ENCODE measurements around the gene NBAS.

The NBAS gene

GRCh38 chr2:15224641-15225040 lies 336.5 kb downstream of the NBAS start (continued):
- no peak for TF ChIP-seq ZBTB7A (tag by site-specific recombination; IDR thresholded peaks at IDR 0.05; ENCODE audit: low read depth)

GRCh38 chr2:15223887-15224286 lies 337.2 kb downstream of the NBAS start:
- Histone ChIP-seq H3K4me3 (ENCODE audit: low read depth, low read length) (no peak overlapping the region), H3K27ac (ENCODE audit: extremely low read depth, low read depth, low read length) (no peak overlapping the region), H3K9me3 (ENCODE audit: control insufficient read depth, insufficient read depth, low read depth, low read length) (no peaks in the 10 kb centered on the region; the same call in 1 of the 2 replicates), H3K36me3 (ENCODE audit: control insufficient read depth in 2 of 2, insufficient read depth in 1 of 2, low read length in 2 of 2) (no peaks in the 10 kb centered on the region), H3K4me1 (ENCODE audit: control insufficient read depth, insufficient read depth, low read length) (no peaks in the 10 kb centered on the region)
- TF ChIP-seq ZBTB48 (tag by site-specific recombination; IDR thresholded peaks at IDR 0.05), result no peak
- no peak for TF ChIP-seq ZBTB10 (tag by site-specific recombination; IDR thresholded peaks at IDR 0.05)
- no peak for TF ChIP-seq GFI1B (tag by site-specific recombination; IDR thresholded peaks at IDR 0.05)
- TF ChIP-seq MYNN (tag by site-specific recombination; IDR thresholded peaks at IDR 0.05; ENCODE audit: borderline replicate concordance), result no peak
- no peak for TF ChIP-seq ZNF692 (tag by site-specific recombination; IDR thresholded peaks at IDR 0.05)
- TF ChIP-seq ZNF184 (tag by site-specific recombination; IDR thresholded peaks at IDR 0.05), result no peak
- TF ChIP-seq ZNF521 (tag by site-specific recombination; IDR thresholded peaks at IDR 0.05), result no peak
- TF ChIP-seq ZNF302 (tag by site-specific recombination; IDR thresholded peaks at IDR 0.05; ENCODE audit: low read depth), result no peak
- TF ChIP-seq ZNF169 (tag by site-specific recombination; IDR thresholded peaks at IDR 0.05), result no peak
- TF ChIP-seq ZNF776 (tag by site-specific recombination; IDR thresholded peaks at IDR 0.05; ENCODE audit: borderline replicate concordance), result no peak
- TF ChIP-seq ZNF510 (tag by site-specific recombination; IDR thresholded peaks at IDR 0.05; ENCODE audit: insufficient replicate concordance), result no peak
- no peak for TF ChIP-seq ZNF580 (tag by site-specific recombination; IDR thresholded peaks at IDR 0.05)
- no peak for TF ChIP-seq ZNF433 (tag by site-specific recombination; IDR thresholded peaks at IDR 0.05; ENCODE audit: low read depth)
- TF ChIP-seq HOXC10 (CRISPR knock-in tag; IDR thresholded peaks at IDR 0.05), result no peak
- ChIA-PET POLR2A (no interaction called here), CTCF (no interaction called here)

- ChIA-PET CTCF (interaction anchor here (0.6 to 1.8 kb wide), 3 partner anchors 63 to 324 kb away, joined by 5 to 8 read pairs (median 6); no protein-coding TSS in a partner anchor), POLR2A (no interaction called here)
- TF ChIP-seq ZNF140 (tag by site-specific recombination; IDR thresholded peaks at IDR 0.05) (no peak), ZFP37 (tag by site-specific recombination; IDR thresholded peaks at IDR 0.05) (no peak), ZNF274 (IDR thresholded peaks at IDR 0.05; ENCODE audit: low read length) (no peak), ZNF274 (tag by site-specific recombination; IDR thresholded peaks at IDR 0.05; ENCODE audit: borderline replicate concordance) (no peak), ZNF391 (tag by site-specific recombination; IDR thresholded peaks at IDR 0.05; ENCODE audit: borderline replicate concordance, low read depth) (no peak), ZNF530 (tag by site-specific recombination; IDR thresholded peaks at IDR 0.05; ENCODE audit: low read depth) (no peak), ZNF449 (tag by site-specific recombination; IDR thresholded peaks at IDR 0.05) (no peak)
Measured at GRCh38 chr2:15222856-15223255, 338.3 kb downstream of the NBAS start.

More at GRCh38 chr2:15222856-15223255, 338.3 kb downstream of the NBAS start:
- Histone ChIP-seq H3K4me1 (ENCODE audit: control insufficient read depth, insufficient read depth, low read length) (no peaks in the 10 kb centered on the region), H3K27ac (ENCODE audit: extremely low read depth, low read depth, low read length) (no peak overlapping the region), H3K9me3 (ENCODE audit: control insufficient read depth, insufficient read depth, low read depth, low read length) (no peaks in the 10 kb centered on the region; the same call in 1 of the 2 replicates), H3K4me3 (ENCODE audit: low read depth, low read length) (no peak overlapping the region), H3K36me3 (ENCODE audit: control insufficient read depth in 2 of 2, insufficient read depth in 1 of 2, low read length in 2 of 2) (peaks cover 0 to 3% of the 10 kb centered on the region in 2 experiments; a peak in 1 of 3 replicates)
